ENCODE results near the gene GPAT2.

GPAT2 gene

DNA sequence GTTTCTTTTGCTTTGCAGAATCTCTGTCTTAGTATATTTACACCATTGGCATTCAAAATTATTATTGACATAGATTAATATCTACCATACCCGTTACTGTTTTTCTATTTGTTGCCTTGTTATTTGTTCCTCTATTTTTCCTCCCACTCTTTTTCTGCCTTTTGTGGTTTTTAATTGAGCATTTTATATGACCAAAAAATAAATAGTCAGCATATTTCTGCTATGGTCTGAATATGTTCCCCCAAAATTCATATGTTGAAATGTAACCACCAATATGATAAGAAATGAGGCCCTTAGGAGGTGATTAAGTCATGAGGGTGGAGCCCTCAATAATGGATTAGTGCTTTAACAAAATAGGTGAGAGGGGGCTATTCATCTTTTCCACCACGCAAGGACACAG is 46.3 kb upstream of the GPAT2 start:
- H3K36me3 ChIP-seq (replicated peaks; ENCODE audit: low read depth, low read length) = no peaks in the 10 kb centered on the region
- H4K20me1 ChIP-seq (ENCODE audit: insufficient read depth, low read length) = no peaks in the 10 kb centered on the region
- no peaks in the 10 kb centered on the region for H3K9me3 ChIP-seq (ENCODE audit: insufficient read depth, low read length)
- TF ChIP-seq, protein P1, sequence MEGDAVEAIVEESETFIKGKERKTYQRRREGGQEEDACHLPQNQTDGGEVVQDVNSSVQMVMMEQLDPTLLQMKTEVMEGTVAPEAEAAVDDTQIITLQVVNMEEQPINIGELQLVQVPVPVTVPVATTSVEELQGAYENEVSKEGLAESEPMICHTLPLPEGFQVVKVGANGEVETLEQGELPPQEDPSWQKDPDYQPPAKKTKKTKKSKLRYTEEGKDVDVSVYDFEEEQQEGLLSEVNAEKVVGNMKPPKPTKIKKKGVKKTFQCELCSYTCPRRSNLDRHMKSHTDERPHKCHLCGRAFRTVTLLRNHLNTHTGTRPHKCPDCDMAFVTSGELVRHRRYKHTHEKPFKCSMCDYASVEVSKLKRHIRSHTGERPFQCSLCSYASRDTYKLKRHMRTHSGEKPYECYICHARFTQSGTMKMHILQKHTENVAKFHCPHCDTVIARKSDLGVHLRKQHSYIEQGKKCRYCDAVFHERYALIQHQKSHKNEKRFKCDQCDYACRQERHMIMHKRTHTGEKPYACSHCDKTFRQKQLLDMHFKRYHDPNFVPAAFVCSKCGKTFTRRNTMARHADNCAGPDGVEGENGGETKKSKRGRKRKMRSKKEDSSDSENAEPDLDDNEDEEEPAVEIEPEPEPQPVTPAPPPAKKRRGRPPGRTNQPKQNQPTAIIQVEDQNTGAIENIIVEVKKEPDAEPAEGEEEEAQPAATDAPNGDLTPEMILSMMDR (IDR thresholded peaks at IDR 0.05; ENCODE audit: low read depth, low read length) = no peak
- TF ChIP-seq EZH2phosphoT487 (IDR thresholded peaks at IDR 0.05; ENCODE audit: low read depth) = no peak
- H3K27ac ChIP-seq (ENCODE audit: low read length) = no peak overlapping the region
- H3K4me3 ChIP-seq (ENCODE audit: low read length) = no peak overlapping the region
- H2AFZ ChIP-seq (ENCODE audit: low read depth, low read length) = no peak overlapping the region
- H3K4me1 ChIP-seq (ENCODE audit: low read length) = no peaks in the 10 kb centered on the region
- no peaks in the 10 kb centered on the region for H3K27me3 ChIP-seq (ENCODE audit: low read depth, low read length)
- H3K9ac ChIP-seq (ENCODE audit: low read length) = no peak overlapping the region
- H3K4me2 ChIP-seq (ENCODE audit: low read length) = no peak overlapping the region
- H3K79me2 ChIP-seq (ENCODE audit: low read length) = no peaks in the 10 kb centered on the region

DNA sequence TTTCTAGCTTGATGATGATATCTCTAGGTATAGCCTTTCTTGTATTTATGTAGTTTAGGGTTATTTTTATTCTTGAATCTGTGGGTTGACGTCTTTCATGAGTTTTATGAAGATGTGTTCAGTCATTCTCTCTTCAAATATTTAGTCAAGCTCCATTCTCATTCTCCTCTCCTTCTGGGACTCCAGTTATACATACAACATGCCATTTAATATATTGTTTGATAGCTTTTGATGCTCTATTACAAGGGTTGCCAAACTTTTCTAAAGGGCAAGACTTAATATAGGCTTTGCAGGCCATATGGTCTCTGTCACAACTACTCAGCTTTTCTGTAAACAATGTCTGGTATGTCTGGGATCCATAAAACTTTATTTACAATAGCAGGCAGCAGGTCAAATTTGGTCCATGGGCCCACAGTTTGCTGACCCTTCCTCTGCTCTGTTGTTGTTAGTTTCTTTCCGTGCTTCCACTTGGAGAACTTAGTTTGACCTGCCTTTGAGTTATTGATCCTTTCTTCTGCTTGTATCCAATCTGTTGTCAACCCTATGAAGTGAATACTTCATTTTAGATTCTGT is 40.6 kb upstream of the GPAT2 start:
- no peaks in the 10 kb centered on the region for H3K79me2 ChIP-seq (ENCODE audit: low read length)
- no peak overlapping the region for H3K4me3 ChIP-seq (ENCODE audit: low read length)
- no peak for TF ChIP-seq EZH2phosphoT487 (IDR thresholded peaks at IDR 0.05; ENCODE audit: low read depth)
- TF ChIP-seq, protein P1 (IDR thresholded peaks at IDR 0.05; ENCODE audit: low read depth, low read length) = no peak
- no peak overlapping the region for H3K27ac ChIP-seq (ENCODE audit: low read length)
- no peaks in the 10 kb centered on the region for H3K36me3 ChIP-seq (replicated peaks; ENCODE audit: low read depth, low read length)
- no peaks in the 10 kb centered on the region for H3K9me3 ChIP-seq (ENCODE audit: insufficient read depth, low read length)
- no peak overlapping the region for H3K9ac ChIP-seq (ENCODE audit: low read length)
- no peak overlapping the region for H2AFZ ChIP-seq (ENCODE audit: low read depth, low read length)
- no peaks in the 10 kb centered on the region for H3K4me1 ChIP-seq (ENCODE audit: low read length)
- no peaks in the 10 kb centered on the region for H4K20me1 ChIP-seq (ENCODE audit: insufficient read depth, low read length)
- 0 out of 2 replicates have a peak, but pooled peaks cover 5% of the 10 kb centered on the region for H3K27me3 ChIP-seq (ENCODE audit: low read depth, low read length)
- no peak overlapping the region for H3K4me2 ChIP-seq (ENCODE audit: low read length)

DNA sequence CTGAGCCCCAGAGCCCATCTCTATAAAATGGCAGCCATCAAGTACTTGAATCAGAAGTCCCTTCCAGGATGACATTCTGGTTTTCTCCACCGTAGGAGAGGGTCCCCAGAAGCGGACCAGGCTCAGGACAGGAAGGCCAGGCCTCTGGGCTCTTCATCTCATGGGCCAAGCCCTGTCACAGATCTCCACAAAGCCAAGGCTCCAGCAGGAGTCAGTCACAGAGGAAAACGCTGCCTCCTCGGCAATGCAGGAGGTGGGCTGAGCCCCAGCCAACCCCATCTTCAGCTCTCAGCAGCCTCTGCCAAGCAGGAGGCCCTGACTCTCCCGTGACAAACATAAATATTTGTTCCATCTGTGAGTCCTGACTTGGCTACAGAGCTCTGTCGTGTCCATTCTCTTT is 39.4 kb upstream of the GPAT2 start:
- TF ChIP-seq, protein P1 (IDR thresholded peaks at IDR 0.05; ENCODE audit: low read depth, low read length) = no peak
- no peak for TF ChIP-seq EZH2phosphoT487 (IDR thresholded peaks at IDR 0.05; ENCODE audit: low read depth)
- Histone ChIP-seq H3K9me3 (ENCODE audit: insufficient read depth, low read length) (no peaks in the 10 kb centered on the region), H3K27me3 (ENCODE audit: low read depth, low read length) (0 out of 2 replicates have a peak, but pooled peaks cover 5% of the 10 kb centered on the region), H3K4me2 (ENCODE audit: low read length) (no peak overlapping the region), H3K27ac (ENCODE audit: low read length) (no peak overlapping the region), H3K4me3 (ENCODE audit: low read length) (no peak overlapping the region), H3K36me3 (replicated peaks; ENCODE audit: low read depth, low read length) (no peaks in the 10 kb centered on the region), H3K9ac (ENCODE audit: low read length) (no peak overlapping the region), H3K79me2 (ENCODE audit: low read length) (no peaks in the 10 kb centered on the region), H2AFZ (ENCODE audit: low read depth, low read length) (no peak overlapping the region), H4K20me1 (ENCODE audit: insufficient read depth, low read length) (no peaks in the 10 kb centered on the region), H3K4me1 (ENCODE audit: low read length) (no peaks in the 10 kb centered on the region)

DNA sequence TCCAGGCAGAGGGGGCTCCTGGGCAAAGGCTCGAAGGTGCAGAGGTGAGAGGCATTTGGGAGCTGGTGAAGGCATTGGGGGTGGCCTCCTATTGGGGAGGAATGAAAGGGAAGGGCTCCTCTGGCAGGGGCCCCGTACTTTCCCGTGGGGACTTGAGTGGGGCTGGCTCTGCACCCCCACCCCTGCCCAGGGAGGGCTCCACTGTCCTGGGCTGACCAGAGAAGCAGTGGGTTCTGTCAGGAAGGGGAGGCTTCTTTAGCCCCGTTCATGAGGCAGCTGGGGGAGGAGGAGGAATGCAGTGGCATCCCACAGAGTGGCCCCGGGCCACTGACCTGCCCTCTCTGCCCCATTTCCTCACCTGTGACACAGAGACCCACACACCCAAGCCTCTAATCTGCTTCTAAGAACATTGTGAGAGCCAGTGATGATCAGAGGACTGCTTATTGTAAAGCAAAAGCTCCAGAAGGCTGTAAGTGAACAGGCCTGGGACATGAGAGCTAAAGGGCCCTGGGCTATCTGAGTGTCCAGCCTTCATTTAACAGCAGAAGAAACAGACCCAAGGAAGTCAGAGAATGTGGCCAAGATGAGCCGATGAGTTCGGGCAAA is 38.6 kb upstream of the GPAT2 start:
- Histone ChIP-seq H3K9me3 (ENCODE audit: insufficient read depth, low read length) (no peaks in the 10 kb centered on the region), H3K4me1 (ENCODE audit: low read length) (no peaks in the 10 kb centered on the region), H4K20me1 (ENCODE audit: insufficient read depth, low read length) (no peaks in the 10 kb centered on the region), H3K4me3 (ENCODE audit: low read length) (no peak overlapping the region), H3K27me3 (ENCODE audit: low read depth, low read length) (0 out of 2 replicates have a peak, but pooled peaks cover 5% of the 10 kb centered on the region), H3K27ac (ENCODE audit: low read length) (no peak overlapping the region), H3K4me2 (ENCODE audit: low read length) (no peak overlapping the region), H2AFZ (ENCODE audit: low read depth, low read length) (no peak overlapping the region), H3K36me3 (replicated peaks; ENCODE audit: low read depth, low read length) (no peaks in the 10 kb centered on the region), H3K79me2 (ENCODE audit: low read length) (no peaks in the 10 kb centered on the region), H3K9ac (ENCODE audit: low read length) (no peak overlapping the region)
- TF ChIP-seq EZH2phosphoT487 (IDR thresholded peaks at IDR 0.05; ENCODE audit: low read depth) = no peak
- TF ChIP-seq, protein P1 (IDR thresholded peaks at IDR 0.05; ENCODE audit: low read depth, low read length) = no peak
